IgD-negative memory B cell (primary cell): Measurements from ENCODE around the gene IZUMO1R. TPM values are rescaled to one million over a fixed set of nuclear protein-coding genes. Genes with fewer than 3 reads are reported as not detected.
"Not testable (repeated sequence)": the region's sequence is repeated elsewhere in the genome, so short reads cannot be mapped to it uniquely, and the experiment has no call there.

Experiments used
- H3K27ac Mint-ChIP-seq, 3 donors: one replicate each; pipeline ENCODE4 v1.8.0; 2020 to 2022; ENCODE audit warnings: mild to moderate bottlenecking in 3 of 3, mixed read lengths in 3 of 3, moderate library complexity in 1 of 3
- H3K27me3 Mint-ChIP-seq: one replicate; pipeline ENCODE4 v1.8.0; 2021; ENCODE audit warnings: mixed read lengths
- H3K36me3 Mint-ChIP-seq: one replicate; pipeline ENCODE4 v1.8.0; 2020; ENCODE audit warnings: mild to moderate bottlenecking, mixed read lengths
- H3K4me1 Mint-ChIP-seq, 3 donors: one replicate each; pipeline ENCODE4 v1.8.0; 2020 to 2022; ENCODE audit warnings: mixed read lengths in 3 of 3, mild to moderate bottlenecking in 1 of 3
- H3K4me3 Mint-ChIP-seq, 4 donors: one replicate each; pipeline ENCODE4 v1.8.0; 2020 to 2022; ENCODE audit warnings: mild to moderate bottlenecking in 4 of 4, mixed read lengths in 4 of 4, moderate library complexity in 3 of 4
- H3K9me3 Mint-ChIP-seq, 3 donors: one replicate each; pipeline ENCODE4 v1.8.0; 2020 to 2021; ENCODE audit warnings: mixed read lengths in 3 of 3, mild to moderate bottlenecking in 1 of 3
- polyA plus RNA-seq: library from polyadenylated mRNA; unstranded; fragments of 300-500 nt; fragmentation: Illumina TruSeq; gene quantifications from one replicate; pipeline ENCODE4 v1.2.3, GENCODE V29; 2021

Gene IZUMO1R
- polyA plus RNA-seq, result not detected

DNA sequence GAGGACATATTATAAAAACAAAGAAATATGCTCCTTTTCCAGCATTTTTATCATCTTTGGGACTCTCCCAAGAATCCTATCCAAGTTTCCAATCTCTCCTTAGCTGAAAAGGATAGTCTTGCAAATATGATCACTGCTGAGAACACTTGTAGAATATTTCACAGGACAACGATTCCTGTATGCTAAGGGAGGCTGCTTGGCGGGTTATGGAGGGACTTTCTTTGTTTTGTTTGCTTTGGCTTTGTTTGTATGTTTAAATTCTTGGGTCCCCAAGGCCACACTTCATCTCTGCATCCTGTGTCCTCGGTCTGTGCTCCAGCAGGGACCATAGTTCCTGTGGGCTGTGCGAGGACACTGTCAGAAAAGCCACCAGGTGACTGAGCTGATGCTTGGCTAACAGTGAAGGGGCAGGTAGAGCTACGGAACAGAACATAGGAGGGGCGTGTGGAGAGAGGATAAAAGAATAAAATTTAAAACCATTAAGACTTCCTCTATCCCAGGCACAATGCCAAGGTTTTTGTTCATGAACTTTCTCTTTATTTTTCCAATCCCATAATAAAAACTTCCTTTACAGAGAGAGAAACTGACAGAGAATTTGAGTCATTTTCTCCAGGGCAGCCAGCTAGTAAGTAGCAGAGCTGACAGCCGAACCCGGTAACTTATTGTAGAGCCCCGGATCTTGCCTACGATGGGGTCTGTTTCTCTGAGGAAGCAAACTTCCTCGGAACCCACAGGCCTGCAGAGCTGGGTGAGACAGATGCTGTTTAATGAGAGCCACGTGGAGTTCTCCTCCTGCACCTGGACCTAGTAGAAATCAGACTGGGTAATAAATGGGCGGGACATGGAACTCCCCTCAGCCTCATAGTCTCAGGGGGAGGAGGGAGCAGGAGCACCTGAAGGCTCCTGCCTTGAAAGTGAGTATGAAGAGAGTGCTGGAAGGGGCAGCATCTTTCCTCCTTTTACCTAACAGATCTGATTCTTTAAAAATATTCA is at the start of gene IZUMO1R:
TSS of gene IZUMO1R (plus strand) at position 615 of the 993 bp plus-strand sequence. CDS start 1,057 bp downstream, outside the sequence.
- H3K27me3 Mint-ChIP-seq, result peaks cover 9% of the 10 kb centered on the region
- H3K4me3 Mint-ChIP-seq, result no peak within 1 kb of the TSS
- no peak within 1 kb of the TSS for H3K27ac Mint-ChIP-seq
- no peaks in the 10 kb centered on the region for H3K36me3 Mint-ChIP-seq
- no peaks in the 10 kb centered on the region for H3K4me1 Mint-ChIP-seq
- peaks cover 0 to 2% (median 0%) of the 10 kb centered on the region in 3 donors for H3K9me3 Mint-ChIP-seq

GRCh38 chr11:94271885-94272372 is 32.5 kb upstream of the IZUMO1R start:
- no peak overlapping the region for H3K4me3 Mint-ChIP-seq
- H3K36me3 Mint-ChIP-seq, result no peaks in the 10 kb centered on the region
- H3K4me1 Mint-ChIP-seq, result no peaks in the 10 kb centered on the region
- no peak overlapping the region for H3K27ac Mint-ChIP-seq
- peaks cover 4% of the 10 kb centered on the region for H3K27me3 Mint-ChIP-seq
- H3K9me3 Mint-ChIP-seq, result peaks cover 2 to 4% (median 4%) of the 10 kb centered on the region in 3 donors

- Mint-ChIP-seq H3K9me3 (peaks cover 2 to 4% (median 2%) of the 10 kb centered on the region in 3 donors), H3K4me3 (no peak overlapping the region), H3K36me3 (no peaks in the 10 kb centered on the region), H3K27ac (no peak overlapping the region), H3K4me1 (no peaks in the 10 kb centered on the region), H3K27me3 (no peaks in the 10 kb centered on the region)
Measured at GRCh38 chr11:94272738-94273313, 31.6 kb upstream of the IZUMO1R start.

GRCh38 chr11:94275961-94276360 is 28.4 kb upstream of the IZUMO1R start:
- Mint-ChIP-seq H3K36me3 (no peaks in the 10 kb centered on the region), H3K27ac (no peak overlapping the region), H3K4me3 (no peak overlapping the region), H3K27me3 (no peaks in the 10 kb centered on the region), H3K9me3 (peaks cover 0 to 2% (median under 1%) of the 10 kb centered on the region in 3 donors), H3K4me1 (no peaks in the 10 kb centered on the region)

GRCh38 chr11:94276943-94277342 is 27.4 kb upstream of the IZUMO1R start:
- no peaks in the 10 kb centered on the region for H3K4me1 Mint-ChIP-seq
- H3K36me3 Mint-ChIP-seq, result no peaks in the 10 kb centered on the region
- no peak overlapping the region for H3K27ac Mint-ChIP-seq
- H3K27me3 Mint-ChIP-seq, result no peaks in the 10 kb centered on the region
- H3K9me3 Mint-ChIP-seq, result peaks cover 0 to 5% (median 0%) of the 10 kb centered on the region in 3 donors
- H3K4me3 Mint-ChIP-seq, result no peak overlapping the region

GRCh38 chr11:94278207-94278606 is 26.2 kb upstream of the IZUMO1R start:
- H3K27me3 Mint-ChIP-seq, H3K27ac Mint-ChIP-seq, H3K36me3 Mint-ChIP-seq, H3K4me1 Mint-ChIP-seq, H3K9me3 Mint-ChIP-seq, H3K4me3 Mint-ChIP-seq: not testable (repeated sequence)

DNA sequence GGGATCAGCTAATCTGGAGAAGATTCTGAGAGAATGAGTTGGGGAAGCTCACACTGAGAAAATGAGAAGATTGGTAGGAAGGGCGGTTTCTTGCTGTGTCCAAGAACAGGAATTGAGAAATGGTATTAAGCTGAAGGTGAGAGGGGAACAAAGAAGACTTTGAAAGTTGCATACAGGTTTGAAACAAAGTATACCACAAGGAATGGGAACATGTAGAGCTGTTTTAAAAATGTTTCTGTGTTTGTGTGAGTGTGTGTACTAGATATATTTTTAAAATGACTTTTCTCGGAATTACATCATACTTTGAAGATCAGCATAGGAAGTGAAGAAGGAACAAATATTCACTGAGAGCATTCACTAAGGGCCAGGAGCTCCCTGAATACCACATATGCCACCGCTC is 24.4 kb upstream of the IZUMO1R start:
- Mint-ChIP-seq H3K36me3 (no peaks in the 10 kb centered on the region), H3K27me3 (no peaks in the 10 kb centered on the region), H3K27ac (no peak overlapping the region), H3K4me1 (no peaks in the 10 kb centered on the region), H3K4me3 (no peak overlapping the region), H3K9me3 (peaks cover 0 to 3% (median 0%) of the 10 kb centered on the region in 3 donors)

DNA sequence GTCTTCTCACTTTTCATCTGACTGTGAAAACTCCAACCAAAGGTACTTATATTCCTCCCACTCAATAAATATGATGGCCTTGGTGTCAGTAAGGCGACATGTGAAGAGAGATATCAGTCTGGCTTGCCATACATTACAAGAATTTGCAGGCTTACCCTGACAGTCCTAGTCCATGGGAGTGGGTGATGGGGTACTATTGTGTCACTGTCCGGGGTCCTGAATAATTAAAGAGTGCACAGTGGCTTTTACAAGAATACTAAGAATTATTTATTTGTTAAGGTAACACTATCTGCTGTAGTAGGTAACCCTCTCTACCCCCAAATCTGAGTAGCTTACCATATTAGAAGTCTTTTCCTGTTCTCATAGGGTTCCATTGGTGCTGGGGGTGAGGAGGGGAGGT is 23.1 kb upstream of the IZUMO1R start:
- no peaks in the 10 kb centered on the region for H3K36me3 Mint-ChIP-seq
- peaks cover 5% of the 10 kb centered on the region for H3K27me3 Mint-ChIP-seq
- no peak overlapping the region for H3K4me3 Mint-ChIP-seq
- no peaks in the 10 kb centered on the region for H3K4me1 Mint-ChIP-seq
- peaks cover 0 to 3% (median 1%) of the 10 kb centered on the region in 3 donors for H3K9me3 Mint-ChIP-seq
- no peak overlapping the region for H3K27ac Mint-ChIP-seq

DNA sequence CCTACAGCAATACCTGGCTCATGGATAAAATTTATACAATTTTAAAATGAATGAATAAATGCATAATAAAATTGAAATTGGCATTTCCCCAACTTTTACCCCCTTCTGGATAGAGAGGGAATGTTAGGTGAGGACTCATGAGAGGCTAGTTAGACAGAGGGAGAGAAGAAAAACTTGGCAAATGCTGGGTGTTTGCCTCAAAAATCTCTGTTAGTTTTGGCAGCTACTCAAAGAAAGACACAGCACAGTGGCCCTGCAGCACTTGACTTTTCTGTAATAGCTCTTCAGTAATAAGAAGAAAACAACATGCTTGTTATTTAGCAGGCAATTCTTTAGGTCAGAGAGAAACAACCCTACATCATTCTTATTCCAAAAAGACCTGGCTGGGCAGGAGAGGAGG is 20.7 kb upstream of the IZUMO1R start:
- H3K4me1 Mint-ChIP-seq, result no peaks in the 10 kb centered on the region
- H3K27me3 Mint-ChIP-seq, result peaks cover 5% of the 10 kb centered on the region
- H3K27ac Mint-ChIP-seq, result no peak overlapping the region
- H3K36me3 Mint-ChIP-seq, result no peaks in the 10 kb centered on the region
- peaks cover 0 to 5% (median 3%) of the 10 kb centered on the region in 3 donors for H3K9me3 Mint-ChIP-seq
- H3K4me3 Mint-ChIP-seq, result no peak overlapping the region

GRCh38 chr11:94295534-94295933 is 8.8 kb upstream of the IZUMO1R start:
- H3K27me3 Mint-ChIP-seq, result no peaks in the 10 kb centered on the region
- peaks cover 0 to 10% (median 3%) of the 10 kb centered on the region in 3 donors for H3K9me3 Mint-ChIP-seq
- peaks cover 0 to 1% (median 0%) of the 10 kb centered on the region in 3 donors for H3K4me1 Mint-ChIP-seq
- no peak overlapping the region for H3K27ac Mint-ChIP-seq
- no peaks in the 10 kb centered on the region for H3K36me3 Mint-ChIP-seq
- H3K4me3 Mint-ChIP-seq, result no peak overlapping the region

GRCh38 chr11:94297985-94298576 is 6.3 kb upstream of the IZUMO1R start:
- no peaks in the 10 kb centered on the region for H3K27me3 Mint-ChIP-seq
- no peaks in the 10 kb centered on the region for H3K4me1 Mint-ChIP-seq
- H3K36me3 Mint-ChIP-seq, result no peaks in the 10 kb centered on the region
- H3K9me3 Mint-ChIP-seq, result peaks cover 0 to 2% (median 0%) of the 10 kb centered on the region in 3 donors
- no peak overlapping the region for H3K4me3 Mint-ChIP-seq
- H3K27ac Mint-ChIP-seq, result no peak overlapping the region

GRCh38 chr11:94302776-94303175 is 1.6 kb upstream of the IZUMO1R start:
- no peak overlapping the region for H3K27ac Mint-ChIP-seq
- H3K4me1 Mint-ChIP-seq, result no peaks in the 10 kb centered on the region
- H3K4me3 Mint-ChIP-seq, result no peak overlapping the region
- no peaks in the 10 kb centered on the region for H3K36me3 Mint-ChIP-seq
- peaks cover 0 to 2% (median 0%) of the 10 kb centered on the region in 3 donors for H3K9me3 Mint-ChIP-seq
- peaks cover 2% of the 10 kb centered on the region for H3K27me3 Mint-ChIP-seq

GRCh38 chr11:94305146-94305545 is 766 bp downstream of the IZUMO1R start:
- Mint-ChIP-seq H3K4me1 (no peaks in the 10 kb centered on the region), H3K27me3 (peaks cover 9% of the 10 kb centered on the region), H3K36me3 (no peaks in the 10 kb centered on the region), H3K9me3 (peaks cover 0 to 2% (median 0%) of the 10 kb centered on the region in 3 donors), H3K4me3 (no peak overlapping the region), H3K27ac (no peak overlapping the region)

DNA sequence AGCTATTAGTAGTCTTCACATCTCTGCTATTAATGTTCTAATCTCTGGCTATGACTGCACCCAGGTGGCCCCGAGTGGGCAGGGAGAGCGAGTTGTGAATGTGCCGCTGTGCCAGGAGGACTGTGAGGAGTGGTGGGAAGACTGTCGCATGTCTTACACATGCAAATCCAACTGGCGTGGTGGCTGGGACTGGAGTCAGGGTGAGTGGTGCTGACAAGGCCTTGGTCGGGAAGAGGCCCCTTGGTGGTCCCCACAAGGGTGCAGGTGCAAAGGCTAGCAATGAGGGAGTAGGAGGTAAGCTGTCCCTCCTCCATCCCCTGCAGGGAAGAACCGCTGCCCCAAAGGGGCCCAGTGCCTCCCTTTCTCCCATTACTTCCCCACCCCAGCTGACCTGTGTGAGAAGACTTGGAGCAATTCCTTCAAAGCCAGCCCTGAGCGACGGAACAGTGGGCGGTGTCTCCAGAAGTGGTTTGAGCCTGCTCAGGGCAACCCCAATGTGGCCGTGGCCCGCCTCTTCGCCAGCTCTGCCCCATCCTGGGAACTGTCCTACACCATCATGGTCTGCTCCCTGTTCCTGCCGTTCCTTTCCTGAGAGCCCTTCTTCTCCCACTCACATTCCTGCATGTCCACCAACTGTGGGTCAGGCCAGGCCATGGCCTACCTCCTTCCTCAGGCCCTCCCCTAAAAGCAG is 2.9 kb downstream of the IZUMO1R start:
- peaks cover 9% of the 10 kb centered on the region for H3K27me3 Mint-ChIP-seq
- no peaks in the 10 kb centered on the region for H3K36me3 Mint-ChIP-seq
- H3K4me1 Mint-ChIP-seq, result no peaks in the 10 kb centered on the region
- H3K9me3 Mint-ChIP-seq, result peaks cover 0 to 2% (median 0%) of the 10 kb centered on the region in 3 donors
- H3K4me3 Mint-ChIP-seq, result no peak overlapping the region
- peak overlapping the region in 1 of 3 donors; percentile 12 for H3K27ac Mint-ChIP-seq
